ENCODE measurements around the gene ADCY3.

The ADCY3 gene

DNA sequence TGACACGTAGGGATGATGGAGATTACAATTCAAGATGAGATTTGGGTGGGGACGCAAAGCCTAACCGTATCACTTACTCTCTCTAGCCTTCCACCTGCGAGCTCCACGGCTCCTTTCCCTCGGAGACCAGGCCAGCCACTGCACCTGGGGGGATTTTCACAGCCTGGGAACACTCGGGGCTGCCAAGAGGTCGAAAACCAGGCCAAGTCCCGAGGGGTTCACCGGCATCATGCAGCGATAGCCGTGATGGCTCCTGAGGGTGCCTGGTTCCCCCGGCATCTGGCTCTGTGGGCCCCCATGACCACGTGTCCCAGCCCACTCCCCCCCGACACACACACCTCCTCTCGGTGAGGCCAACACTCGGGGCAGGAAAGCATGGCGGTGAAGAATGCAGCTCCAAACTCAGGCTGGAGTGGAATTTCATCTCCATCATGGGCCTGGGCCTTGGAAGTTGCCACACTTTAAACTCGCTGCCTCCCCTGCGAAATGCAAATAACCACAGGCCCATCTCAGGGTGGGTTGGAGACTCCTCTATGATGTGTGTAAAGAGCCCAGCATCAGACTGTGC is 32.6 kb downstream of the ADCY3 start:
- no peak overlapping the region for H3K4me3 ChIP-seq (ENCODE audit: low read depth, low read length)
- TF ChIP-seq, protein P1, sequence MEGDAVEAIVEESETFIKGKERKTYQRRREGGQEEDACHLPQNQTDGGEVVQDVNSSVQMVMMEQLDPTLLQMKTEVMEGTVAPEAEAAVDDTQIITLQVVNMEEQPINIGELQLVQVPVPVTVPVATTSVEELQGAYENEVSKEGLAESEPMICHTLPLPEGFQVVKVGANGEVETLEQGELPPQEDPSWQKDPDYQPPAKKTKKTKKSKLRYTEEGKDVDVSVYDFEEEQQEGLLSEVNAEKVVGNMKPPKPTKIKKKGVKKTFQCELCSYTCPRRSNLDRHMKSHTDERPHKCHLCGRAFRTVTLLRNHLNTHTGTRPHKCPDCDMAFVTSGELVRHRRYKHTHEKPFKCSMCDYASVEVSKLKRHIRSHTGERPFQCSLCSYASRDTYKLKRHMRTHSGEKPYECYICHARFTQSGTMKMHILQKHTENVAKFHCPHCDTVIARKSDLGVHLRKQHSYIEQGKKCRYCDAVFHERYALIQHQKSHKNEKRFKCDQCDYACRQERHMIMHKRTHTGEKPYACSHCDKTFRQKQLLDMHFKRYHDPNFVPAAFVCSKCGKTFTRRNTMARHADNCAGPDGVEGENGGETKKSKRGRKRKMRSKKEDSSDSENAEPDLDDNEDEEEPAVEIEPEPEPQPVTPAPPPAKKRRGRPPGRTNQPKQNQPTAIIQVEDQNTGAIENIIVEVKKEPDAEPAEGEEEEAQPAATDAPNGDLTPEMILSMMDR (IDR thresholded peaks at IDR 0.05; ENCODE audit: borderline replicate concordance, insufficient read depth, low read depth, low read length): no peak

DNA sequence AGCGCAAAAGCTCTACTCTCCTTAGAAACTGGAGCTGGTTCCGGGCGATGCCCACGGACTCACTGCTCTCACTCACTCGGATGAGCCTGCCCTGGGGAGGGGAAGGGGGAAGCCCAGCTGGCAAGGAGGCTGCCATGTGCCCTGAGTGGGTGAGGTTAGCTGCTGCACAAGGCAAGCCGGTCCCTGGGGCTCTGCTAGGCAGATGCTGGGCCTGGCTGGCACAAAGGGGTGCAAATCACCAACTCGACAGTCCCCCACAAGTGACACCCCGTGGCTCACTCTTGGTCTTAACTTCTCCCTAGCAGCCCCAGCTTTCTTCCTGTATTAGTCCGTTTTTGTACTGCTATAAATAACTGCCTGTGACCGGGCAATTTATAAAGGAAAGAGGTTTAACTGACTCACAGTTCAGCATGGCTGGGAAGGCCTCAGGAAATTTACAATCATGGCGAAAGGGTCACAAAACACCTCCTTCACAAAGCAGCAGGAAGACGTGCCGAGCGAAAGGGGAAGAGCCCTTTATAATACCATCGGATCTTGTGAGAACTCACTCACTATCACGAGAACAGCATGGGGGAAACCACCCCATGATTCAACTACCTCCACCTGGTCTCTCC is 33.2 kb downstream of the ADCY3 start:
- H3K4me3 ChIP-seq (ENCODE audit: low read depth, low read length): peak overlapping the region; percentile 53
- TF ChIP-seq, protein P1 (IDR thresholded peaks at IDR 0.05; ENCODE audit: borderline replicate concordance, insufficient read depth, low read depth, low read length): no peak

DNA sequence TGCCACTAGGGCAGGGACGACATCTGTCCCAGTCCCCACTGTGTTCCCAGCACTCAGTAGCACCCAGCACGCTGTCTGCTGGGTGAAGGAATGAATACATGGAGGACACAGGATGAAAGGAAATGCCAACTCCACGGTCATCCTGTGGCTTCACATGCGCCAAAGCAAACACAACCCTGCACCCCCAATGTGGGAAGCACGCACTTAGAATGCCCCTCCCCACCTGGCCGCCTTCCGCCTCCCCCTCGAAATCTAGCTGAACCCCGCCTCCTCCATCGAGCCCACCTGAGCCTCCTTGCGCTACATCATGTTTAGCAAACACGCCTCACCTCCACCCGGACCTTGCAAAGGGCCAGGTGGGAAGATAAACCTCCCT is 33.9 kb downstream of the ADCY3 start:
- H3K4me3 ChIP-seq (ENCODE audit: low read depth, low read length): peak overlapping the region; percentile 53
- TF ChIP-seq, protein P1 (IDR thresholded peaks at IDR 0.05; ENCODE audit: borderline replicate concordance, insufficient read depth, low read depth, low read length): no peak

DNA sequence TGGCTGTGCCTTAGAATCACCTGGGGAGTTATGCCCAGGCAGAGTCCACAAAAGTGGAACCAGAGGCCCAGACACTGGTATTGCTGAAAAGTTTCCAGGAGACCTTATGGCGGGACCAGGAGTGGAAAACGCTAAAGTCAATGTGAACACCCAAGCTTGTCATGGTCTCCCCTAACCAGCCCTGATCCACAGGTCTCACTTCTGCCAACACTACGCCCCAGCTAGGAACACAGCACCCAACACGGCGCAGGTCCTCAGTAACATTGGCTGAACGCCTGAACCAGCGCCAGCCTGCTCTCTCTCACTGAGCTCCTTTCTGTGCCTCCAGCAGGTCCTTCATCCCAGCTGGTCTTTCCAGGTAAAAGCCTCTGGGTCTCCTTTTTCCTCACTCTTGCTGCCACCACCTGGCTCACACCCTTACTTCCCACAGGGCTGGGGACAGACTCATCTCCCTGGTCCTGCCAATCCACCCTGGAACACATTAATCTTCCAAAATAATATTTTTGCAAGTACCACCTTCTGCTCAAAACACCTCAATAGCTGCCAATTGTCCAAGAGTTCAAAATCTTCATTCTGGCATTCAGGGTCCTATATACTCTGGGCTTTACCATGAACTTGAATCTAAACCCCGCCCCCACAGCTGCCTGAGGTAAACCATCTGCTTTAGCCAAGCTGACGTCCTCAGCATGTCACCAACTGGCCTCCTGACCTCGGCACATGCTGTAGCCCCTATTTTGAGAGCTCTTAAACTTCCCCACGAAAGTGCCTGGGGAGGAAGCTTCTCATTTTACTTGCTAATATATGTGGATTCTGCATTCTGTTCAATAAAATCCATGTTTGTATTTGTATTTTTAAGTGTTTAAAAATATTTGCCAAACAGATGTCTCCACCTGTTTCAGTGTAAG is 34.6 kb downstream of the ADCY3 start:
- H3K4me3 ChIP-seq (ENCODE audit: low read depth, low read length): no peak overlapping the region
- TF ChIP-seq, protein P1 (IDR thresholded peaks at IDR 0.05; ENCODE audit: borderline replicate concordance, insufficient read depth, low read depth, low read length): no peak

DNA sequence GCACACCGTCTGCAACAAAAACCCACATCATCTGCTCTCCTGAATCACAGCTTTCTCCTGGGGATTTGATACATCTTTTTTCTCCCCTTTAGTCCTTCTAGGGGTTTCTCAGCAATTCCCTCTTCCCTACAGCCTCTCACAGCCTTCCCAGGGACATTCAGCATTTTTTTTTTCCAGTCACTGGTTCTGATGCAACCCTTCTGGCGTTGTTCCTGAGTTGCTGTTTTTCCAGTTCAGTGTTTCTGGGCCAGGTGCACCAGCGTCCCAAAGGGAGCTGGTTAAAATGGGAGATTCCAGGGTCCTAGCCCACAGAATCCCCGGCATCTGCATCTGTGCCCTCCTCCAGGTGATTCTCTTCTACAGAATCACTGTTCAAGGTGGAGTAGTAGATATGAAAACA is 36.1 kb downstream of the ADCY3 start:
- TF ChIP-seq, protein P1 (IDR thresholded peaks at IDR 0.05; ENCODE audit: borderline replicate concordance, insufficient read depth, low read depth, low read length): no peak
- H3K4me3 ChIP-seq (ENCODE audit: low read depth, low read length): no peak overlapping the region

DNA sequence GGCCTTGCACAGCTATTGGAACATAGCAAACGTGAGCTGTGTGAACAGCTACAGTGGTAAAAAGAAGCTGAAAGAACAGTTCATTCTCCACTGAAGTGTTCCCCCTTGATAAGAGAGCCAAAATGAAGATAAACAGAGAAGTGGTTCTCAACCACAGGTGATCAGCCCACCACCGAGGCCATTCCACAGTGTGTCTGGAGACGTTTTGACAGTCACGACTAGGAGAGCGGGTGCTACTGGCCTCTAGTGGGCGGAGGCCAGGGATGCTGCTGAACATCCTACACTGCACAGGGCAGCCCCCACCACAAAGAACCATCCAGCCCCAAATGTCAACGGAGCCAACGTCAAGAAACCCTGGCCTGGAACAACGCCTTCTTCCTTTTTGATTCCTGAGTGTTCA is 38.4 kb downstream of the ADCY3 start:
- TF ChIP-seq, protein P1 (IDR thresholded peaks at IDR 0.05; ENCODE audit: borderline replicate concordance, insufficient read depth, low read depth, low read length): peak; percentile 18; the same call in 1 of the 2 replicates
- H3K4me3 ChIP-seq (ENCODE audit: low read depth, low read length): no peak overlapping the region
